ENCODE results near the gene ATG9A. TPM values are rescaled to one million over a fixed set of nuclear protein-coding genes. Genes with fewer than 3 reads are reported as not detected.

Gene ATG9A
- total and polyA plus RNA-seq, 2 of the 8 experiments (the other 6 are each of a cell fraction or from before 2014, with no cell fraction given): 43.6 to 66.8 TPM

DNA sequence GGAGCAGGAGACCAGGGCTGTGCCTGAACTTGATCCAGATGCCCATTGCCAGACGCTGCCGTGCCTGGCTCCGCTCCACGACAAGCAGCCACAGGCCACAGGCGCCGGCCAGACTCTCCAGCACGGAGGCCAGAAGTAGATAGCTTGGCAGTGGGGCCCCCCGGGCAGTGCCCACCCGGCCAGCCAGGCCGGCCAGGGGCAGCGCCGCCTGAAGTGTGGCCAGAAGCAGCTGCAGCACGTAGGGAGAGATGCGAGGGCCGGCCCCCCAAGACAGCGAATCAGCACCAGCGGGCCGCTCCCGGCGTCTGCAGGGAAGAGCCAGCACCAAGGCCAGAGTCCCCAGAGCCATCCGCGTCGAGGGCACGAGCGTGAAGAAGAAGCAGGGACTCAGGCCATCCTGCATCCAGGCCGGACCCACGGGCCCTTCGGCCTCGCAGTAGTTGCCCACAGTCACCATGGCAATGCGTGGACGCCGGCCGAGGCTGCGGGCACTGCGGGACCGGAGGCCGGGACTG is 11.2 kb downstream of the ATG9A start:
- Histone ChIP-seq H4K8ac (ENCODE audit: extremely low read depth, insufficient read depth, low read length) (peak overlapping the region; percentile 95), H3K4me1 (replicated peaks in 1 of 4; ENCODE audit: control insufficient read depth in 3 of 4, insufficient read depth in 4 of 4, low read length in 3 of 4) (peaks cover 0 to 12% (median 6%) of the 10 kb centered on the region in 4 experiments; a peak in 3 of 7 replicates), H3K4ac (replicated peaks; ENCODE audit: insufficient read length, low read depth, low read length) (peak overlapping the region; percentile 99), H3K14ac (ENCODE audit: insufficient read length) (no peak overlapping the region), H3K23me2 (ENCODE audit: low read depth, low read length) (peaks cover 14% of the 10 kb centered on the region), H3K4me2 (ENCODE audit: insufficient read depth in 1 of 2, low read depth in 2 of 2, low read length in 2 of 2) (peak overlapping the region; percentile 88 to 96), H3K27ac (ENCODE audit: low read depth, low read length) (peak overlapping the region; percentile 3; the same call in 1 of the 2 replicates), H3K9me3 (ENCODE audit: insufficient read depth in 2 of 2, low read depth in 1 of 2, low read length in 1 of 2) (no peaks in the 10 kb centered on the region), H3K36me3 (ENCODE audit: control insufficient read depth in 2 of 4, insufficient read depth in 4 of 4, low read length in 3 of 4) (peaks cover 11 to 43% (median 30%) of the 10 kb centered on the region in 4 experiments; a peak in 7 of 8 replicates), H3K79me1 (ENCODE audit: low read depth, low read length) (no peaks in the 10 kb centered on the region), H4K5ac (ENCODE audit: insufficient read length, low read depth, low read length) (peak overlapping the region; percentile 96), H2AFZ (ENCODE audit: low read length) (no peak overlapping the region; the same call in 1 of the 2 replicates), H2BK5ac (ENCODE audit: low read depth, low read length) (peak overlapping the region; percentile 97), H3K23ac (ENCODE audit: insufficient read length) (no peak overlapping the region), H2BK20ac (ENCODE audit: low read length) (no peak overlapping the region), H3K9ac (replicated peaks in 1 of 4; ENCODE audit: extremely low read depth in 1 of 4, low read depth in 3 of 4, low read length in 3 of 4) (peak overlapping the region; percentile 59 to 93 (median 88); a peak in 6 of 7 replicates), H3K18ac (ENCODE audit: extremely low read depth, low read length) (peak overlapping the region; percentile 98), H3K79me2 (ENCODE audit: control insufficient read depth in 1 of 2, insufficient read depth in 2 of 2, low read length in 2 of 2) (no peaks in the 10 kb centered on the region), H2BK120ac (replicated peaks; ENCODE audit: low read depth, low read length) (no peak overlapping the region), H2AK5ac (ENCODE audit: low read depth, low read length) (no peak overlapping the region), H2BK15ac (ENCODE audit: low read length) (no peak overlapping the region), H4K20me1 (replicated peaks in 1 of 2; ENCODE audit: control insufficient read depth in 1 of 2, insufficient read depth in 2 of 2, low read length in 2 of 2) (peaks cover 0 to 2% of the 10 kb centered on the region in 2 experiments), H3K27me3 (replicated peaks in 1 of 4; ENCODE audit: control insufficient read depth in 3 of 4, extremely low read depth in 1 of 4, insufficient read depth in 3 of 4, low read length in 3 of 4) (no peaks in the 10 kb centered on the region; a peak in 1 of 7 replicates), H4K91ac (replicated peaks; ENCODE audit: insufficient read length, low read length) (peak overlapping the region; percentile 100), H3K4me3 (ENCODE audit: extremely low read depth in 1 of 4, insufficient read depth in 2 of 4, low read depth in 3 of 4, low read length in 4 of 4) (peak overlapping the region; percentile 66 to 80 (median 75)), H2BK12ac (ENCODE audit: low read depth, low read length) (peak overlapping the region; percentile 90; the same call in 1 of the 2 replicates), H3K56ac (replicated peaks; ENCODE audit: insufficient read length, low read depth, low read length) (peak overlapping the region; percentile 93)
- 2% methylated on average over 27 of the region's 37 CpGs; no CpG with 5 or more reads in 1 of the 2 experiments for WGBS, 2 experiments (ENCODE audit: extremely low coverage in 1 of 2, insufficient coverage in 1 of 2, insufficient read length in 1 of 2, insufficient replicate concordance in 2 of 2, low coverage in 1 of 2, low lambda C conversion rate in 2 of 2, missing lambda C conversion rate in 1 of 2)
- TF ChIP-seq BCL11A (IDR thresholded peaks at IDR 0.05; ENCODE audit: low read depth in 2 of 2, low read length in 2 of 2) (no peak), ASH2L (IDR thresholded peaks at IDR 0.05; ENCODE audit: low read length) (peak; percentile 0), SAP30 (IDR thresholded peaks at IDR 0.05; ENCODE audit: insufficient read depth, insufficient replicate concordance, low read length) (peak; percentile 73), NANOG (IDR thresholded peaks at IDR 0.05; ENCODE audit: insufficient read depth, low read depth, low read length, poor library complexity, severe bottlenecking) (no peak), RNF2 (IDR thresholded peaks at IDR 0.05; ENCODE audit: borderline replicate concordance, low read depth, low read length, missing control alignments, poor library complexity, severe bottlenecking) (no peak), GABPA (IDR thresholded peaks at IDR 0.05; ENCODE audit: borderline replicate concordance, insufficient read depth, low read length) (0 out of 2 replicates have a peak, but pooled peaks have one; percentile 69), TAF1 (IDR thresholded peaks at IDR 0.05; ENCODE audit: low read depth, low read length) (no peak), SUZ12 (IDR thresholded peaks at IDR 0.05; ENCODE audit: low read length) (peak; percentile 54; the same call in 1 of the 2 replicates), SIN3A (conservative IDR thresholded peaks at IDR 0.05 in 1 of 2, IDR thresholded peaks at IDR 0.05 in 1 of 2; ENCODE audit: low read depth in 1 of 2, low read length in 2 of 2) (peak; percentile 69 to 77; a peak in 1 of 4 replicates), HDAC2 (IDR thresholded peaks at IDR 0.05; ENCODE audit: borderline replicate concordance in 1 of 2, low read depth in 2 of 2, low read length in 2 of 2) (0 out of 4 replicates have a peak, but pooled peaks of 1 of the 2 experiments have one; percentile 31)
- POLR2A ChIA-PET (ENCODE audit: partially characterized antibody): interaction anchor here (0.8 to 14.0 kb wide), 28 partner anchors 9 to 106 kb away, joined by 3 to 190 read pairs (median 6); partner anchors contain the start of genes ANKZF1, ATG9A, CNPPD1 and DNAJB2
- FAIRE-seq (no peak), DNase-seq (ENCODE audit: low read depth in 1 of 2, low spot score in 2 of 2) (peak in 1 of 2 experiments; percentile 90)
- CTCF ChIA-PET (ENCODE audit: partially characterized antibody): interaction anchor here (0.6 to 1.8 kb wide), 3 partner anchors 26 to 60 kb away, joined by 3 to 4 read pairs (median 3); no protein-coding TSS in a partner anchor
